ENCODE data around the gene RLN1. TPM values are rescaled to one million over a fixed set of nuclear protein-coding genes. Genes with fewer than 3 reads are reported as not detected.
"Not testable (repeated sequence)": the region's sequence is repeated elsewhere in the genome, so short reads cannot be mapped to it uniquely, and the experiment has no call there.

RLN1 gene
- total RNA-seq, 8 experiments from 2014 or later, result 0.25 to 0.66 (median 0.41) TPM; not detected in 5

GRCh38 chr9:5305741-5306140 lies 33.9 kb downstream of the RLN1 start:
- Histone ChIP-seq H3K4me1 (replicated peaks in 1 of 2) (no peaks in the 10 kb centered on the region), H3K4me3 (no peak overlapping the region), H3K27ac (no peak overlapping the region)
- in situ Hi-C loops (cut with MboI; ENCODE audit: low pct_unique_long_range_greater_than_20kb in 2 of 9, low sequenced_read_pairs in 9 of 9, unreplicated experiment in 9 of 9), result no loop called here
- ATAC-seq (replicated peaks in 6 of 8), result no peak
- 19 to 90% (median 50%) methylated on average over 1 to 2 of the region's 2 CpGs; no CpG with 5 or more reads in 1 of the 10 experiments for WGBS, 10 experiments

GRCh38 chr9:5303840-5304795 lies 35.6 kb downstream of the RLN1 start, which contains the start of gene RLN2:
TSS of gene RLN2 (minus strand) at chr9:5304716. CDS start at chr9:5304580, 136 bp downstream.
- in situ Hi-C loops (cut with MboI; ENCODE audit: low pct_unique_long_range_greater_than_20kb in 2 of 9, low sequenced_read_pairs in 9 of 9, unreplicated experiment in 9 of 9); H3K4me1 ChIP-seq (replicated peaks in 1 of 2); H3K27ac ChIP-seq: not testable (repeated sequence)
- ATAC-seq (replicated peaks in 6 of 8), result peak; percentile 99 to 100 (median 100)
- 75 to 94% methylated on average over 3 to 5 of the region's 50 CpGs; no CpG with 5 or more reads in 8 of the 10 experiments for WGBS, 10 experiments
- H3K4me3 ChIP-seq, result peak within 1 kb of the TSS in 1 of 5 donors; percentile 29

- WGBS, 10 experiments, result 0 to 100% (median 82%) methylated on average over 1 to 4 of the region's 4 CpGs; no CpG with 5 or more reads in 2 of the 10 experiments
- in situ Hi-C loops (cut with MboI; ENCODE audit: low pct_unique_long_range_greater_than_20kb in 2 of 9, low sequenced_read_pairs in 9 of 9, unreplicated experiment in 9 of 9), result no loop called here
- Histone ChIP-seq H3K4me3 (no peak overlapping the region), H3K4me1 (replicated peaks in 1 of 2) (no peaks in the 10 kb centered on the region), H3K27ac (no peak overlapping the region)
- ATAC-seq (replicated peaks in 6 of 8), result no peak
Measured at GRCh38 chr9:5301544-5301943, 38.1 kb downstream of the RLN1 start.

GRCh38 chr9:5292141-5292540 lies 47.5 kb downstream of the RLN1 start:
- no peak overlapping the region for H3K4me3 ChIP-seq
- in situ Hi-C loops (cut with MboI; ENCODE audit: low pct_unique_long_range_greater_than_20kb in 2 of 9, low sequenced_read_pairs in 9 of 9, unreplicated experiment in 9 of 9), result loop anchor here in 1 of 9 experiments (25.0 kb wide), 1 partner anchor 105 kb away; the partner anchor contains the start of gene INSL6
- no peak for ATAC-seq (replicated peaks in 6 of 8)
- 0 to 100% (median 87%) methylated on average over 1 of the region's 1 CpG; no CpG with 5 or more reads in 4 of the 10 experiments for WGBS, 10 experiments
- no peaks in the 10 kb centered on the region for H3K4me1 ChIP-seq (replicated peaks in 1 of 2)
- no peak overlapping the region for H3K27ac ChIP-seq

GRCh38 chr9:5288591-5288990 lies 51.1 kb downstream of the RLN1 start:
- no peak overlapping the region for H3K4me3 ChIP-seq
- no peaks in the 10 kb centered on the region for H3K4me1 ChIP-seq (replicated peaks in 1 of 2)
- WGBS, 10 experiments, result 0 to 100% (median 65%) methylated on average over 1 of the region's 1 CpG; no CpG with 5 or more reads in 2 of the 10 experiments
- H3K27ac ChIP-seq, result no peak overlapping the region
- in situ Hi-C loops (cut with MboI; ENCODE audit: low pct_unique_long_range_greater_than_20kb in 2 of 9, low sequenced_read_pairs in 9 of 9, unreplicated experiment in 9 of 9), result loop anchor here in 1 of 9 experiments (25.0 kb wide), 1 partner anchor 101 kb away; the partner anchor contains the start of gene INSL6
- ATAC-seq (replicated peaks in 6 of 8), result no peak

GRCh38 chr9:5286262-5286661 lies 53.4 kb downstream of the RLN1 start:
- ATAC-seq (replicated peaks in 6 of 8), result no peak
- Histone ChIP-seq H3K4me3 (no peak overlapping the region), H3K27ac (no peak overlapping the region), H3K4me1 (replicated peaks in 1 of 2) (no peaks in the 10 kb centered on the region)
- in situ Hi-C loops (cut with MboI; ENCODE audit: low pct_unique_long_range_greater_than_20kb in 2 of 9, low sequenced_read_pairs in 9 of 9, unreplicated experiment in 9 of 9), result loop anchor here in 1 of 9 experiments (25.0 kb wide), 1 partner anchor 99 kb away; the partner anchor contains the start of gene INSL6

Other genes starting within 250 kb of the RLN1 start
- gene INSL6, start 154.2 kb downstream of the RLN1 start, total RNA-seq, result under 1 TPM in 5 of 8 experiments, not detected in 3; 0.16 to 1.00 (median 0.24) TPM
- under 1 TPM in 5 of 8 experiments, not detected in 3; 0.08 to 0.42 (median 0.36) TPM for gene INSL4, start 108.5 kb downstream of the RLN1 start, total RNA-seq
- gene RLN2, start 35.2 kb downstream of the RLN1 start, total RNA-seq, result under 1 TPM in 4 of 8 experiments, not detected in 4; 0.18 to 0.91 (median 0.63) TPM
- 10 to 100 TPM; 21.5 to 32.0 (median 26.1) TPM for gene PLGRKT, start 98.0 kb upstream of the RLN1 start, total RNA-seq
- 1 to 10 TPM in 2 of 8 experiments, under 1 TPM in 6; 0.16 to 2.0 (median 0.70) TPM for gene CD274, start 110.7 kb upstream of the RLN1 start, total RNA-seq
- gene PDCD1LG2, start 170.7 kb upstream of the RLN1 start, total RNA-seq, result 1 to 10 TPM in 2 of 8 experiments, under 1 TPM in 5, not detected in 1; 0.05 to 1.3 (median 0.29) TPM